CD4-positive, alpha-beta T cell treated with Interleukin-17A for 1 hour (primary cell): ENCODE data around the gene ZNF460.
"Not testable (repeated sequence)": the region's sequence is repeated elsewhere in the genome, so short reads cannot be mapped to it uniquely, and the experiment has no call there.

ENCODE experiments used
- DNase-seq: peaks from one replicate; pipeline ENCODE4 v3.0.0-alpha.2; 2020

Gene ZNF460

GRCh38 chr19:57280165-57280961 is at the start of gene ZNF460:
Gene ZNF460, plus strand, starts transcription at chr19:57280485. Its CDS starts 322 bp downstream, at chr19:57280807.
- DNase-seq = peak; percentile 98

- no peak for DNase-seq
Measured at GRCh38 chr19:57231686-57232085, 48.6 kb upstream of the ZNF460 start.

- no peak for DNase-seq
Measured at GRCh38 chr19:57233207-57233606, 47.1 kb upstream of the ZNF460 start.

GRCh38 chr19:57239982-57240310 is 40.3 kb upstream of the ZNF460 start:
- DNase-seq = no peak

GRCh38 chr19:57240311-57241090 is 39.8 kb upstream of the ZNF460 start, which contains the start of gene ZNF805:
Gene ZNF805, plus strand, starts transcription at chr19:57240632. Its CDS starts 260 bp downstream, at chr19:57240892.
- peak; percentile 98 for DNase-seq

- no peak for DNase-seq
Measured at GRCh38 chr19:57241176-57241575, 39.1 kb upstream of the ZNF460 start.

GRCh38 chr19:57242821-57243220 is 37.5 kb upstream of the ZNF460 start:
- DNase-seq = no peak

- no peak for DNase-seq
Measured at GRCh38 chr19:57244513-57244912, 35.8 kb upstream of the ZNF460 start.

- no peak for DNase-seq
Measured at GRCh38 chr19:57245066-57245465, 35.2 kb upstream of the ZNF460 start.

GRCh38 chr19:57245959-57246358 is 34.3 kb upstream of the ZNF460 start:
- DNase-seq = no peak

GRCh38 chr19:57248646-57249045 is 31.6 kb upstream of the ZNF460 start:
- DNase-seq = no peak

GRCh38 chr19:57249329-57249728 is 31.0 kb upstream of the ZNF460 start:
- no peak for DNase-seq

- not testable (repeated sequence) for DNase-seq
Measured at GRCh38 chr19:57253767-57254166, 26.5 kb upstream of the ZNF460 start.

GRCh38 chr19:57262044-57262443 is 18.2 kb upstream of the ZNF460 start:
- no peak for DNase-seq

GRCh38 chr19:57263244-57263741 is 17.0 kb upstream of the ZNF460 start:
- no peak for DNase-seq

- no peak for DNase-seq
Measured at GRCh38 chr19:57267291-57267690, 13.0 kb upstream of the ZNF460 start.

GRCh38 chr19:57269515-57270250 is 10.6 kb upstream of the ZNF460 start:
- no peak for DNase-seq

- DNase-seq = no peak
Measured at GRCh38 chr19:57271280-57271679, 9.0 kb upstream of the ZNF460 start.

GRCh38 chr19:57273014-57273413 is 7.3 kb upstream of the ZNF460 start:
- DNase-seq = no peak

- DNase-seq = no peak
Measured at GRCh38 chr19:57276430-57276829, 3.9 kb upstream of the ZNF460 start.

- not testable (repeated sequence) for DNase-seq
Measured at GRCh38 chr19:57278481-57278880, 1.8 kb upstream of the ZNF460 start.

GRCh38 chr19:57279418-57280164 is 694 bp upstream of the ZNF460 start:
- DNase-seq = peak; percentile 90
